ENCODE results near the gene WFIKKN2. TPM values are rescaled to one million over a fixed set of nuclear protein-coding genes. Genes with fewer than 3 reads are reported as not detected.
A peak's percentile ranks its signal among the peaks of the same experiment; 100 is the strongest.

The WFIKKN2 gene
- total RNA-seq, 4 donors from 2014 or later: 0.42 to 0.75 (median 0.60) TPM

GRCh38 chr17:50848039-50848438 lies 12.7 kb downstream of the WFIKKN2 start:
- H3K4me3 ChIP-seq: no peak overlapping the region
- H3K9me3 ChIP-seq: no peaks in the 10 kb centered on the region
- 95% methylated on average over 3 of the region's 3 CpGs for WGBS
- H3K27me3 ChIP-seq: no peaks in the 10 kb centered on the region
- no peaks in the 10 kb centered on the region for H3K36me3 ChIP-seq
- H3K4me1 ChIP-seq: peaks cover 9 to 16% (median 15%) of the 10 kb centered on the region in 4 donors
- intact Hi-C loops (cut with DNase I): loop anchor here (10.0 kb wide), 1 partner anchor 363 kb away; no protein-coding TSS in a partner anchor
- no peak for TF ChIP-seq CTCF (IDR thresholded peaks at IDR 0.05)
- TF ChIP-seq POLR2AphosphoS5 (IDR thresholded peaks at IDR 0.05): no peak
- no peak for TF ChIP-seq EP300 (IDR thresholded peaks at IDR 0.05)
- TF ChIP-seq POLR2A (IDR thresholded peaks at IDR 0.05; ENCODE audit: low read depth): no peak
- peak; percentile 55 for DNase-seq (ENCODE audit: extremely low spot score)
- H3K27ac ChIP-seq (replicated peaks in 1 of 4): no peak overlapping the region

- Histone ChIP-seq H3K27me3 (no peaks in the 10 kb centered on the region), H3K36me3 (no peaks in the 10 kb centered on the region), H3K9me3 (no peaks in the 10 kb centered on the region), H3K4me1 (peaks cover 9 to 19% (median 18%) of the 10 kb centered on the region in 4 donors), H3K27ac (replicated peaks in 1 of 4) (no peak overlapping the region), H3K4me3 (no peak overlapping the region)
- TF ChIP-seq POLR2A (IDR thresholded peaks at IDR 0.05; ENCODE audit: low read depth) (no peak), POLR2AphosphoS5 (IDR thresholded peaks at IDR 0.05) (no peak), CTCF (IDR thresholded peaks at IDR 0.05) (no peak), EP300 (IDR thresholded peaks at IDR 0.05) (no peak)
- no peak for DNase-seq (ENCODE audit: extremely low spot score)
- 72% methylated on average over 2 of the region's 2 CpGs for WGBS
- intact Hi-C loops (cut with DNase I): loop anchor here (10.0 kb wide), 1 partner anchor 364 kb away; no protein-coding TSS in a partner anchor
Measured at GRCh38 chr17:50848711-50849110, 13.3 kb downstream of the WFIKKN2 start.

GRCh38 chr17:50850640-50851039 lies 15.3 kb downstream of the WFIKKN2 start:
- TF ChIP-seq POLR2A (IDR thresholded peaks at IDR 0.05; ENCODE audit: low read depth) (no peak), POLR2AphosphoS5 (IDR thresholded peaks at IDR 0.05) (no peak), EP300 (IDR thresholded peaks at IDR 0.05) (no peak), CTCF (IDR thresholded peaks at IDR 0.05) (no peak)
- no peak for DNase-seq (ENCODE audit: extremely low spot score)
- no peaks in the 10 kb centered on the region for H3K27me3 ChIP-seq
- 80% methylated on average over 7 of the region's 7 CpGs for WGBS
- H3K36me3 ChIP-seq: no peaks in the 10 kb centered on the region
- intact Hi-C loops (cut with DNase I): loop anchor here (5.0 kb wide), 1 partner anchor 107 kb away; no protein-coding TSS in a partner anchor
- no peaks in the 10 kb centered on the region for H3K9me3 ChIP-seq
- peaks cover 9 to 19% (median 18%) of the 10 kb centered on the region in 4 donors for H3K4me1 ChIP-seq
- H3K4me3 ChIP-seq: no peak overlapping the region
- H3K27ac ChIP-seq (replicated peaks in 1 of 4): no peak overlapping the region

GRCh38 chr17:50853015-50853615 lies 17.7 kb downstream of the WFIKKN2 start:
- no peaks in the 10 kb centered on the region for H3K9me3 ChIP-seq
- TF ChIP-seq POLR2AphosphoS5 (IDR thresholded peaks at IDR 0.05) (no peak), CTCF (IDR thresholded peaks at IDR 0.05) (no peak), POLR2A (IDR thresholded peaks at IDR 0.05; ENCODE audit: low read depth) (no peak), EP300 (IDR thresholded peaks at IDR 0.05) (no peak)
- WGBS: 88% methylated on average over 6 of the region's 6 CpGs
- DNase-seq (ENCODE audit: extremely low spot score): peak; percentile 75
- intact Hi-C loops (cut with DNase I): loop anchor here (5.0 kb wide), 1 partner anchor 104 kb away; no protein-coding TSS in a partner anchor
- no peaks in the 10 kb centered on the region for H3K27me3 ChIP-seq
- H3K36me3 ChIP-seq: no peaks in the 10 kb centered on the region
- peak overlapping the region; percentile 73 to 79 (median 76) for H3K27ac ChIP-seq (replicated peaks in 1 of 4)
- H3K4me3 ChIP-seq: peak overlapping the region in 1 of 4 donors; percentile 44
- H3K4me1 ChIP-seq: peaks cover 9 to 19% (median 18%) of the 10 kb centered on the region in 4 donors

All from esophagus muscularis mucosa (tissue), 4 donors.